ENCODE data around the gene GIMAP8.

DNA sequence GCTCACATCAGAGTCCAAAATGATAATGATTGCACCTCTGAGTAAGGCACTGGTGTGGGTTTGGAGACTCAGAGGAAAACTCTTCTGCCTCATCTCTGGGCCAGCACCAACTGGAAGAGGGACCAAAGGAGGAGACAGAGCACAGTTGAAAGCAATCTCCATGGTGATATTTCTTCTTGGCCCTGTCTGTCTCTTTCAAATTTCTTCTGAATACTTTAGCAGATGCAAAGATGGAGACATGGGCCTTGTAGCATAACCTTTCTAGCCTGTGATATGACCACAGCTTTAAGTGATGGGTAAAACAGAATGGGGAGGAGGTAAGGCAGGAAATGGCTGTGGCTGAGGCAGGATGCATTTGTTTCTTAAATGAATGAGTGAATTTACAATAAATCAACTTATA, 52.1 kb downstream of the GIMAP8 start:
- TF ChIP-seq, protein P1, sequence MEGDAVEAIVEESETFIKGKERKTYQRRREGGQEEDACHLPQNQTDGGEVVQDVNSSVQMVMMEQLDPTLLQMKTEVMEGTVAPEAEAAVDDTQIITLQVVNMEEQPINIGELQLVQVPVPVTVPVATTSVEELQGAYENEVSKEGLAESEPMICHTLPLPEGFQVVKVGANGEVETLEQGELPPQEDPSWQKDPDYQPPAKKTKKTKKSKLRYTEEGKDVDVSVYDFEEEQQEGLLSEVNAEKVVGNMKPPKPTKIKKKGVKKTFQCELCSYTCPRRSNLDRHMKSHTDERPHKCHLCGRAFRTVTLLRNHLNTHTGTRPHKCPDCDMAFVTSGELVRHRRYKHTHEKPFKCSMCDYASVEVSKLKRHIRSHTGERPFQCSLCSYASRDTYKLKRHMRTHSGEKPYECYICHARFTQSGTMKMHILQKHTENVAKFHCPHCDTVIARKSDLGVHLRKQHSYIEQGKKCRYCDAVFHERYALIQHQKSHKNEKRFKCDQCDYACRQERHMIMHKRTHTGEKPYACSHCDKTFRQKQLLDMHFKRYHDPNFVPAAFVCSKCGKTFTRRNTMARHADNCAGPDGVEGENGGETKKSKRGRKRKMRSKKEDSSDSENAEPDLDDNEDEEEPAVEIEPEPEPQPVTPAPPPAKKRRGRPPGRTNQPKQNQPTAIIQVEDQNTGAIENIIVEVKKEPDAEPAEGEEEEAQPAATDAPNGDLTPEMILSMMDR (IDR thresholded peaks at IDR 0.05): no peak
- no peak for TF ChIP-seq POLR2A (IDR thresholded peaks at IDR 0.05)
